Measurements from ENCODE around the gene DTD1.
"Not testable (repeated sequence)": the region's sequence is repeated elsewhere in the genome, so short reads cannot be mapped to it uniquely, and the experiment has no call there.

Gene DTD1

DNA sequence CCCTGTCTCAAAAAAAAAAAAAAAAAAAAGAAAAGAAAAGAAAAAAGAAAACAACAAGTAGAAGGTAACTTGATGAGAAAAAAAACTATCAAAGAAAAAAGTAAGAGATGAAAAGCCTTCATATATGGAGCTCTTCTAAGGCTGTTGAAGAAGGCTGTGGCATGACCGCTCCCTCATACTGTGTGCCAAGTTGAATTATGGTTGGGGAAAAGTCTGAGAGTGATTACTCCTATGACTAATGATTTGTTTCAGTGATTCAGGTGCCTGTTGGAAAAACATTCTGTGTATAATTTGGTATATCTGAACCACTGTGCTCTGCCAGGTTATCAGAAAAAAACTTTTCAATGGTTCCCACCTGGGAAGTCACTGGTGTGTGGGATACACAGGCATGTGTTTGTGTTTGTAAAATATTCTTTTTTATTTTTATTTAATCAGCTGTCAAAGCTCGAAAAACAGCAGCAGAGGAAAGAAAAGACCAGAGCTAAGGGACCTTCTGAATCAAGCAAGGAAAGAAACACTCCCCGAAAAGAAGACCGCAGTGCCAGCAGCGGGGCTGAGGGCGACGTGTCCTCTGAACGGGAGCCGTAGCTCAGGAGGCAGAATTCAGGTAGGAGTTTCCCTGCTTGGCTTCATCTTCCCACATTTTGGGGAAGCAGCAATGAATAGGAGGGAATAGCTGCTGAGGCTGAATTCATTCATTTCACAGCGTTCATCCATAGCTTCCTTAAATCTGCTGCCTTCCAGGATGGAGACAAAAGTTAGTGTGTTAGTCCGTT is 156.0 kb downstream of the DTD1 start:
- Histone ChIP-seq H3K9me3 (ENCODE audit: control insufficient read depth in 2 of 2, low read length in 2 of 2) (no peaks in the 10 kb centered on the region), H3K4me1 (ENCODE audit: control insufficient read depth in 2 of 2, insufficient read depth in 2 of 2, low read length in 2 of 2) (no peaks in the 10 kb centered on the region), H3K36me3 (ENCODE audit: control insufficient read depth in 2 of 2, insufficient read depth in 2 of 2, low read length in 2 of 2) (no peaks in the 10 kb centered on the region), H3K27ac (ENCODE audit: low read depth in 2 of 2, low read length in 2 of 2) (no peak overlapping the region), H3K9ac (ENCODE audit: low read depth in 1 of 2, low read length in 2 of 2) (no peak overlapping the region), H3K27me3 (ENCODE audit: control insufficient read depth in 2 of 2, insufficient read depth in 2 of 2, low read length in 2 of 2) (no peaks in the 10 kb centered on the region), H3K4me3 (ENCODE audit: low read length in 2 of 2) (no peak overlapping the region)

- H3K27me3 ChIP-seq (ENCODE audit: control insufficient read depth in 2 of 2, insufficient read depth in 2 of 2, low read length in 2 of 2), result no peaks in the 10 kb centered on the region
- H3K9me3 ChIP-seq (ENCODE audit: control insufficient read depth in 2 of 2, low read length in 2 of 2), result no peaks in the 10 kb centered on the region
- no peaks in the 10 kb centered on the region for H3K4me1 ChIP-seq (ENCODE audit: control insufficient read depth in 2 of 2, insufficient read depth in 2 of 2, low read length in 2 of 2)
- H3K9ac ChIP-seq (ENCODE audit: low read depth in 1 of 2, low read length in 2 of 2), result no peak overlapping the region
- no peak overlapping the region for H3K4me3 ChIP-seq (ENCODE audit: low read length in 2 of 2)
- no peaks in the 10 kb centered on the region for H3K36me3 ChIP-seq (ENCODE audit: control insufficient read depth in 2 of 2, insufficient read depth in 2 of 2, low read length in 2 of 2)
- H3K27ac ChIP-seq (ENCODE audit: low read depth in 2 of 2, low read length in 2 of 2), result no peak overlapping the region
These were observed 159.2 kb downstream of the DTD1 start for GRCh38 chr20:18747090-18747489.

DNA sequence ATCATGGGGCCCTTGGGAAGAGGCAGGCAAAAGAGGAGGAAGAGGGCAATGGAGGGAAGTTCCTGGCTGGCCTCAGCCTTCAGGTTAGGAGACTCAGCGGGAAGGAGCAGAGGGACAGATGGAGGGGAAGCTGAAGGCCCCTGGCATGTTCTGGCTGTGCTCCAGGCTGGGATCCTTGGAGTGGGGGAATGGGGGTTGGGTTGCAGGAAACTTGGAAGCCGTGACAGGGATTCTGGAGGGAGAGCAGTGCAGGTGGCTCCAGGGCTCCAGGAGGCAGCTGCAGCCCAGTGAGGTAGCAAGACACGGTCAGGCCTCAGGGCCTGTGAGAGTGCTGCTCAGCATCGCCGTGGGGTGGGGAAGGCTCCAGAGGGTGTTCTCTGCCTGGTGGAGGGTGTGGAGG is 161.1 kb downstream of the DTD1 start:
- no peaks in the 10 kb centered on the region for H3K36me3 ChIP-seq (ENCODE audit: control insufficient read depth in 2 of 2, insufficient read depth in 2 of 2, low read length in 2 of 2)
- H3K4me1 ChIP-seq (ENCODE audit: control insufficient read depth in 2 of 2, insufficient read depth in 2 of 2, low read length in 2 of 2), result no peaks in the 10 kb centered on the region
- H3K27ac ChIP-seq (ENCODE audit: low read depth in 2 of 2, low read length in 2 of 2), result no peak overlapping the region
- no peak overlapping the region for H3K9ac ChIP-seq (ENCODE audit: low read depth in 1 of 2, low read length in 2 of 2)
- no peak overlapping the region for H3K4me3 ChIP-seq (ENCODE audit: low read length in 2 of 2)
- H3K9me3 ChIP-seq (ENCODE audit: control insufficient read depth in 2 of 2, low read length in 2 of 2), result no peaks in the 10 kb centered on the region
- H3K27me3 ChIP-seq (ENCODE audit: control insufficient read depth in 2 of 2, insufficient read depth in 2 of 2, low read length in 2 of 2), result no peaks in the 10 kb centered on the region

DNA sequence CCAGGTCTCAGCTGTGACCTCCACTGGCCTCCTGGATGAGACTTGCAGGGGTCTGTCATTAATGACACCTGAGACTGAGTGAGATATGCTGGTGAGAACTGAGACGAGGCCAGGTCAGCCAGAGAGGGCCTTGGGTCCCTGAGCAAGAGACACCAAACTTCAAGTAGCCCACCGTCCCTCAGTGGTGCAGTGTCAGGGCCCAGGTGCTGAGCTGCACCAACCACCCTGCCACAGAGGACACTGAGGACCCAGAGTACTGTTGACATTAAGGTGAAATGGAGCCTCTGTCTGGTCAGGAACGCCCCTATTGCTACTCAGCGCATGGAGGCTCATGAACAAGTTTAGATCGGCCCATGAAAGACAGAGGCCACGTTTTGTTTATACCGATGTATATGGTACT is 161.7 kb downstream of the DTD1 start:
- no peak overlapping the region for H3K27ac ChIP-seq (ENCODE audit: low read depth in 2 of 2, low read length in 2 of 2)
- no peak overlapping the region for H3K9ac ChIP-seq (ENCODE audit: low read depth in 1 of 2, low read length in 2 of 2)
- no peaks in the 10 kb centered on the region for H3K9me3 ChIP-seq (ENCODE audit: control insufficient read depth in 2 of 2, low read length in 2 of 2)
- H3K36me3 ChIP-seq (ENCODE audit: control insufficient read depth in 2 of 2, insufficient read depth in 2 of 2, low read length in 2 of 2), result no peaks in the 10 kb centered on the region
- no peaks in the 10 kb centered on the region for H3K27me3 ChIP-seq (ENCODE audit: control insufficient read depth in 2 of 2, insufficient read depth in 2 of 2, low read length in 2 of 2)
- no peaks in the 10 kb centered on the region for H3K4me1 ChIP-seq (ENCODE audit: control insufficient read depth in 2 of 2, insufficient read depth in 2 of 2, low read length in 2 of 2)
- no peak overlapping the region for H3K4me3 ChIP-seq (ENCODE audit: low read length in 2 of 2)

DNA sequence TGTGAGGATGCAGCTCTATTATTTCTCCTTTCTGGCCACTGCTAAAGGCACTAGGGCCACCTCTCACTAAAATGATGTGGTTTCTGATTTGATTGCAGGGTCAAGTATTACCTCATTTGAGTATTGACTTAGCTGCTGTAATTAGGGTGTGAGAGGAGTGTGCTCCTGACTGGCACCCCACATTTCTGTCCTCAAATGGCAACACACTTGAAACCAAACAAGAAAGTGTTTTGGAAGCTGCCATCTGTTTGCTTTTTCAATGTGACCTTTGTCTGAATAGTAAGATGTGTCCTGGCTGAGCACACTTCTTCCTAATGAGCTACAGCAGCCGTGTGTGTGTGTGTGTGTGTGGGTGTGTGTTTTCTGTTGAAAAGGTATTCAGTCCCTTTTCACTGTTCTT is 162.9 kb downstream of the DTD1 start:
- Histone ChIP-seq H3K9ac (ENCODE audit: low read depth in 1 of 2, low read length in 2 of 2) (no peak overlapping the region), H3K4me1 (ENCODE audit: control insufficient read depth in 2 of 2, insufficient read depth in 2 of 2, low read length in 2 of 2) (no peaks in the 10 kb centered on the region), H3K27me3 (ENCODE audit: control insufficient read depth in 2 of 2, insufficient read depth in 2 of 2, low read length in 2 of 2) (no peaks in the 10 kb centered on the region), H3K9me3 (ENCODE audit: control insufficient read depth in 2 of 2, low read length in 2 of 2) (no peaks in the 10 kb centered on the region), H3K27ac (ENCODE audit: low read depth in 2 of 2, low read length in 2 of 2) (peak overlapping the region in 1 of 2 donors; percentile 13), H3K36me3 (ENCODE audit: control insufficient read depth in 2 of 2, insufficient read depth in 2 of 2, low read length in 2 of 2) (no peaks in the 10 kb centered on the region), H3K4me3 (ENCODE audit: low read length in 2 of 2) (no peak overlapping the region)

- Histone ChIP-seq H3K27me3 (ENCODE audit: control insufficient read depth in 2 of 2, insufficient read depth in 2 of 2, low read length in 2 of 2) (no peaks in the 10 kb centered on the region), H3K4me3 (ENCODE audit: low read length in 2 of 2) (no peak overlapping the region), H3K36me3 (ENCODE audit: control insufficient read depth in 2 of 2, insufficient read depth in 2 of 2, low read length in 2 of 2) (no peaks in the 10 kb centered on the region), H3K27ac (ENCODE audit: low read depth in 2 of 2, low read length in 2 of 2) (no peak overlapping the region), H3K4me1 (ENCODE audit: control insufficient read depth in 2 of 2, insufficient read depth in 2 of 2, low read length in 2 of 2) (no peaks in the 10 kb centered on the region), H3K9ac (ENCODE audit: low read depth in 1 of 2, low read length in 2 of 2) (no peak overlapping the region), H3K9me3 (ENCODE audit: control insufficient read depth in 2 of 2, low read length in 2 of 2) (no peaks in the 10 kb centered on the region)
These were observed 166.3 kb downstream of the DTD1 start for GRCh38 chr20:18754030-18754652.

GRCh38 chr20:18754653-18755045 is 166.8 kb downstream of the DTD1 start:
- H3K36me3 ChIP-seq (ENCODE audit: control insufficient read depth in 2 of 2, insufficient read depth in 2 of 2, low read length in 2 of 2), result no peaks in the 10 kb centered on the region
- no peak overlapping the region for H3K9ac ChIP-seq (ENCODE audit: low read depth in 1 of 2, low read length in 2 of 2)

DNA sequence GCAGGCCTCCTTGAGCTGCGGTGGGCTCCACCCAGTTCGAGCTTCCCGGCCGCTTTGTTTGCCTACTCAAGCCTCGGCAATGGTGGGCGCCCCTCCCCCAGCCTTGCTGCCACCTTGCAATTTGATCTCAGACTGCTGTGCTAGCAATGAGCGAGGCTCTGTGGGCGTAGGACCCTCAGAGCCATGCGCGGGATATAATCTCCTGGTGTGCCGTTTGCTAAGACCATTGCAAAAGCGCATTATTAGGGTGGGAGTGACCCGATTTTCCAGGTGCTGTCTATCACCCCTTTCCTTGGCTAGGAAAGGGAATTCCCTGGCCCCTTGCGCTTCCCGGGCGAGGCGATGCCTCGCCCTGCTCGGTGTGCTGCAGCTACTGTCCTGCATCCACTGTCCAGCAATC is 173.0 kb downstream of the DTD1 start:
- not testable (repeated sequence) for H3K4me1 ChIP-seq (ENCODE audit: control insufficient read depth in 2 of 2, insufficient read depth in 2 of 2, low read length in 2 of 2); H3K36me3 ChIP-seq (ENCODE audit: control insufficient read depth in 2 of 2, insufficient read depth in 2 of 2, low read length in 2 of 2); H3K9ac ChIP-seq (ENCODE audit: low read depth in 1 of 2, low read length in 2 of 2); H3K27me3 ChIP-seq (ENCODE audit: control insufficient read depth in 2 of 2, insufficient read depth in 2 of 2, low read length in 2 of 2); H3K9me3 ChIP-seq (ENCODE audit: control insufficient read depth in 2 of 2, low read length in 2 of 2); H3K27ac ChIP-seq (ENCODE audit: low read depth in 2 of 2, low read length in 2 of 2); H3K4me3 ChIP-seq (ENCODE audit: low read length in 2 of 2)

More at GRCh38 chr20:18754653-18755045, 166.8 kb downstream of the DTD1 start:
- Histone ChIP-seq H3K27me3 (ENCODE audit: control insufficient read depth in 2 of 2, insufficient read depth in 2 of 2, low read length in 2 of 2) (no peaks in the 10 kb centered on the region), H3K27ac (ENCODE audit: low read depth in 2 of 2, low read length in 2 of 2) (no peak overlapping the region), H3K4me3 (ENCODE audit: low read length in 2 of 2) (no peak overlapping the region), H3K4me1 (ENCODE audit: control insufficient read depth in 2 of 2, insufficient read depth in 2 of 2, low read length in 2 of 2) (no peaks in the 10 kb centered on the region), H3K9me3 (ENCODE audit: control insufficient read depth in 2 of 2, low read length in 2 of 2) (no peaks in the 10 kb centered on the region)

GRCh38 chr20:18767676-18768075 is 179.8 kb downstream of the DTD1 start:
- Histone ChIP-seq H3K27ac (ENCODE audit: low read depth in 2 of 2, low read length in 2 of 2) (no peak overlapping the region), H3K9ac (ENCODE audit: low read depth in 1 of 2, low read length in 2 of 2) (no peak overlapping the region), H3K4me1 (ENCODE audit: control insufficient read depth in 2 of 2, insufficient read depth in 2 of 2, low read length in 2 of 2) (no peaks in the 10 kb centered on the region), H3K4me3 (ENCODE audit: low read length in 2 of 2) (no peak overlapping the region), H3K27me3 (ENCODE audit: control insufficient read depth in 2 of 2, insufficient read depth in 2 of 2, low read length in 2 of 2) (no peaks in the 10 kb centered on the region), H3K9me3 (ENCODE audit: control insufficient read depth in 2 of 2, low read length in 2 of 2) (no peaks in the 10 kb centered on the region), H3K36me3 (ENCODE audit: control insufficient read depth in 2 of 2, insufficient read depth in 2 of 2, low read length in 2 of 2) (no peaks in the 10 kb centered on the region)

DNA sequence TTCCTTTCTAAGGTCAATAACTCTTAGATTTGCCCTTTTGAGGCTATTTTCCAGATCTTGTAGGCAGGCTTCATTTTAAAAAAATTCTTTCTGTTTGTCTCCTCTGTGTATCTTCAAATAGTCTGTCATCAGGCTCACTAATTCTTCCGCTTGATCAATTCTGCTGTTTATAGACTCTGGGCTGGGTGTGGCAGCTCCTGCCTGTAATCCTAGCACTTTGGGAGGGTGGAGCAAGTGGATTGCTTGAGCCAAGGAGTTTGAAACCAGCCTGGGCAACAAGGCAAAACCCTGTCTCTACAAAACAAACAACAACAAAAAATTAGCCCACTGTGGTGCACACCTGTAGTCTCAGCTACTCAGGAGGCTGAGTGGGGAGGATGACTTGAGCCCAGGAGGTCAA is 185.7 kb downstream of the DTD1 start:
- Histone ChIP-seq H3K4me1 (ENCODE audit: control insufficient read depth in 2 of 2, insufficient read depth in 2 of 2, low read length in 2 of 2) (no peaks in the 10 kb centered on the region), H3K9me3 (ENCODE audit: control insufficient read depth in 2 of 2, low read length in 2 of 2) (no peaks in the 10 kb centered on the region), H3K27me3 (ENCODE audit: control insufficient read depth in 2 of 2, insufficient read depth in 2 of 2, low read length in 2 of 2) (no peaks in the 10 kb centered on the region), H3K4me3 (ENCODE audit: low read length in 2 of 2) (no peak overlapping the region), H3K9ac (ENCODE audit: low read depth in 1 of 2, low read length in 2 of 2) (no peak overlapping the region), H3K36me3 (ENCODE audit: control insufficient read depth in 2 of 2, insufficient read depth in 2 of 2, low read length in 2 of 2) (no peaks in the 10 kb centered on the region), H3K27ac (ENCODE audit: low read depth in 2 of 2, low read length in 2 of 2) (no peak overlapping the region)

Measured in mucosa of rectum (tissue), 2 donors.